Hippocampal formation (tissue), 2 donors: ENCODE results near the gene QSOX1.
"Not testable (repeated sequence)": the region's sequence is repeated elsewhere in the genome, so short reads cannot be mapped to it uniquely, and the experiment has no call there.

Source experiments
- DNase-seq, 2 donors: peaks; one replicate each; lab custom pipeline; 2025; lab: John Stamatoyannopoulos, UW

QSOX1 gene

GRCh38 chr1:180154325-180155181 is at the start of gene QSOX1:
Gene QSOX1 (plus strand): TSS chr1:180154869. CDS start chr1:180154908, 39 bp downstream.
- peak; percentile 83 to 91 for DNase-seq

- no peak for DNase-seq
Measured at GRCh38 chr1:180112091-180112490, 42.6 kb upstream of the QSOX1 start.

GRCh38 chr1:180112984-180113647 is 41.6 kb upstream of the QSOX1 start:
- no peak for DNase-seq

- no peak for DNase-seq
Measured at GRCh38 chr1:180114396-180114945, 40.2 kb upstream of the QSOX1 start.

GRCh38 chr1:180116964-180117763 is 37.5 kb upstream of the QSOX1 start:
- DNase-seq = no peak

- DNase-seq = no peak
Measured at GRCh38 chr1:180117764-180118116, 36.9 kb upstream of the QSOX1 start.

GRCh38 chr1:180119837-180120236 is 34.8 kb upstream of the QSOX1 start:
- DNase-seq = no peak

- DNase-seq = no peak
Measured at GRCh38 chr1:180123463-180123936, 31.2 kb upstream of the QSOX1 start.

GRCh38 chr1:180130651-180131050 is 24.0 kb upstream of the QSOX1 start:
- no peak for DNase-seq

- no peak for DNase-seq
Measured at GRCh38 chr1:180131510-180131909, 23.2 kb upstream of the QSOX1 start.

GRCh38 chr1:180133193-180133592 is 21.5 kb upstream of the QSOX1 start:
- no peak for DNase-seq

GRCh38 chr1:180133688-180134087 is 21.0 kb upstream of the QSOX1 start:
- not testable (repeated sequence) for DNase-seq

GRCh38 chr1:180135535-180135934 is 19.1 kb upstream of the QSOX1 start:
- DNase-seq = no peak

GRCh38 chr1:180136331-180136967 is 18.2 kb upstream of the QSOX1 start:
- no peak for DNase-seq

- DNase-seq = no peak
Measured at GRCh38 chr1:180136968-180137356, 17.7 kb upstream of the QSOX1 start.

- no peak for DNase-seq
Measured at GRCh38 chr1:180137776-180138175, 16.9 kb upstream of the QSOX1 start.

GRCh38 chr1:180141381-180141934 is 13.2 kb upstream of the QSOX1 start:
- DNase-seq = no peak

- DNase-seq = no peak
Measured at GRCh38 chr1:180143359-180143758, 11.3 kb upstream of the QSOX1 start.

GRCh38 chr1:180144659-180145357 is 9.9 kb upstream of the QSOX1 start:
- no peak for DNase-seq

- DNase-seq = no peak
Measured at GRCh38 chr1:180145446-180145845, 9.2 kb upstream of the QSOX1 start.

- no peak for DNase-seq
Measured at GRCh38 chr1:180150982-180151381, 3.7 kb upstream of the QSOX1 start.
